Calu3 (cell line): ENCODE data around the gene DSG3. TPM values are rescaled to one million over a fixed set of nuclear protein-coding genes. Genes with fewer than 3 reads are reported as not detected.

Source experiments
- BruUV-seq: library from RNA; stranded (reverse); fragments of 400-500 nt; replicated peaks from 2 replicates; lab custom pipeline; 2021; lab: Mats Ljungman, UMichigan
- CTCF ChIA-PET: fragments of 300-600 bp; sonication (Branson Sonifier 250); formaldehyde crosslinking; loops from one replicate; lab custom pipeline; 2022; ENCODE audit warnings: antibody characterized with exemption; lab: Charles Lee
- DNase-seq: peaks from one replicate; pipeline ENCODE4 v3.0.0; 2022
- H3K27ac Mint-ChIP-seq: one replicate; pipeline ENCODE4 v1.8.0; 2022; ENCODE audit warnings: mixed read lengths; ENCODE audit not compliant: unreplicated experiment
- H3K27me3 Mint-ChIP-seq: one replicate; pipeline ENCODE4 v1.8.0; 2022; ENCODE audit warnings: mixed read lengths; ENCODE audit not compliant: unreplicated experiment
- H3K36me3 Mint-ChIP-seq: one replicate; pipeline ENCODE4 v1.8.0; 2022; ENCODE audit warnings: mild to moderate bottlenecking, moderate library complexity, mixed read lengths; ENCODE audit not compliant: insufficient read depth, unreplicated experiment
- H3K4me1 Mint-ChIP-seq: one replicate; pipeline ENCODE4 v1.8.0; 2022; ENCODE audit warnings: mild to moderate bottlenecking, low read depth, mixed read lengths; ENCODE audit not compliant: unreplicated experiment
- H3K4me3 Mint-ChIP-seq: one replicate; pipeline ENCODE4 v1.8.0; 2022; ENCODE audit warnings: mild to moderate bottlenecking, low read depth, moderate library complexity, mixed read lengths; ENCODE audit not compliant: unreplicated experiment
- H3K9me3 Mint-ChIP-seq: one replicate; pipeline ENCODE4 v1.8.0; 2022; ENCODE audit warnings: low read depth, mixed read lengths; ENCODE audit not compliant: unreplicated experiment
- CTCF ChIP-seq: fragments of 200-600 bp; IDR thresholded peaks from one replicate; pipeline ENCODE4 v1.8.0; 2022; ENCODE audit warnings: antibody characterized with exemption; ENCODE audit not compliant: unreplicated experiment
- intact Hi-C: fragments of 100-400 bp; cut with micrococcal nuclease; formaldehyde crosslinking; loops from one replicate; pipeline ENCODE4 v1.10.0; 2022; ENCODE audit not compliant: unreplicated experiment
- total RNA-seq: library from RNA; stranded (reverse); gene quantifications from 2 replicates; pipeline ENCODE4 v1.2.3, GENCODE V29; 2022

Gene DSG3
- total RNA-seq, 1 experiment from 2014 or later: 1.8 TPM

DNA sequence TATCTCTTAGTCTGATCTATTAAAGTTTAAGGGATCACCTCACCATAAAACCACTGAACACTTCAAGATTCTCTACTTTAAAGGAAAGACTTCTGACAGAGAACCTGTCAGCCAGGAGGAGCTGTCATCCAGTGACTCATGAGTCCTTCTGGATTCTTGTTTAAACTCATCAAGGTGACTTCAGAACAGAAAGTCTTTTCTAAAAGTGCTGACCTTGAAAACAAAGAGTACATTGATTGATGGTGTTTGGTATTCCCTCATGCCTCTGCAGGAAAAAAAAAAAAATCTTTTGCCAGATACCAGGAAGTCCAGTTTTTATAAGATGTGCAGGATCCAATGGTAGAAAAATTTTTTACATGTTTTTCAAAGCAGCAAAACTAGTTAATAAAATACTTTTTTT is 62.8 kb downstream of the DSG3 start:
- Mint-ChIP-seq H3K27me3 (no peaks in the 10 kb centered on the region), H3K4me1 (peaks cover 60% of the 10 kb centered on the region), H3K27ac (peak overlapping the region; percentile 99), H3K36me3 (peaks cover 31% of the 10 kb centered on the region), H3K4me3 (peak overlapping the region; percentile 10), H3K9me3 (no peaks in the 10 kb centered on the region)
- no peak for TF ChIP-seq CTCF
- intact Hi-C loops: loop anchor here (5.0 kb wide), 1 partner anchor 243 kb away; no protein-coding TSS in a partner anchor
- BruUV-seq: no TSS peak
- CTCF ChIA-PET: interaction anchor here (0.6 to 1.6 kb wide), 5 partner anchors 10 to 303 kb away, joined by 3 to 7 read pairs (median 3); no protein-coding TSS in a partner anchor
- DNase-seq: no peak

- Mint-ChIP-seq H3K4me1 (peaks cover 60% of the 10 kb centered on the region), H3K27ac (peak overlapping the region; percentile 99), H3K9me3 (no peaks in the 10 kb centered on the region), H3K27me3 (no peaks in the 10 kb centered on the region), H3K4me3 (peak overlapping the region; percentile 10), H3K36me3 (peaks cover 31% of the 10 kb centered on the region)
- no peak for TF ChIP-seq CTCF
- BruUV-seq: no TSS peak
- CTCF ChIA-PET: interaction anchor here (1.5 kb wide), 1 partner anchor 87 kb away, joined by 7 read pairs; no protein-coding TSS in a partner anchor
- intact Hi-C loops: loop anchor here (5.0 kb wide), 1 partner anchor 244 kb away; no protein-coding TSS in a partner anchor
- DNase-seq: no peak
Observed at GRCh38 chr18:31511098-31511497, 63.6 kb downstream of the DSG3 start.

GRCh38 chr18:31512203-31512764 is 64.7 kb downstream of the DSG3 start:
- no TSS peak for BruUV-seq
- TF ChIP-seq CTCF: no peak
- H3K27me3 Mint-ChIP-seq: no peaks in the 10 kb centered on the region
- H3K9me3 Mint-ChIP-seq: no peaks in the 10 kb centered on the region
- CTCF ChIA-PET: interaction anchor here (0.6 to 1.5 kb wide), 4 partner anchors 12 to 199 kb away, joined by 4 to 7 read pairs (median 4); no protein-coding TSS in a partner anchor
- peak; percentile 89 for DNase-seq
- H3K36me3 Mint-ChIP-seq: peaks cover 26% of the 10 kb centered on the region
- peak overlapping the region; percentile 58 for H3K4me3 Mint-ChIP-seq
- intact Hi-C loops: loop anchor here (2.0 to 5.0 kb wide), 2 partner anchors 23 to 245 kb away; no protein-coding TSS in a partner anchor
- H3K27ac Mint-ChIP-seq: peak overlapping the region; percentile 99
- peaks cover 60% of the 10 kb centered on the region for H3K4me1 Mint-ChIP-seq

DNA sequence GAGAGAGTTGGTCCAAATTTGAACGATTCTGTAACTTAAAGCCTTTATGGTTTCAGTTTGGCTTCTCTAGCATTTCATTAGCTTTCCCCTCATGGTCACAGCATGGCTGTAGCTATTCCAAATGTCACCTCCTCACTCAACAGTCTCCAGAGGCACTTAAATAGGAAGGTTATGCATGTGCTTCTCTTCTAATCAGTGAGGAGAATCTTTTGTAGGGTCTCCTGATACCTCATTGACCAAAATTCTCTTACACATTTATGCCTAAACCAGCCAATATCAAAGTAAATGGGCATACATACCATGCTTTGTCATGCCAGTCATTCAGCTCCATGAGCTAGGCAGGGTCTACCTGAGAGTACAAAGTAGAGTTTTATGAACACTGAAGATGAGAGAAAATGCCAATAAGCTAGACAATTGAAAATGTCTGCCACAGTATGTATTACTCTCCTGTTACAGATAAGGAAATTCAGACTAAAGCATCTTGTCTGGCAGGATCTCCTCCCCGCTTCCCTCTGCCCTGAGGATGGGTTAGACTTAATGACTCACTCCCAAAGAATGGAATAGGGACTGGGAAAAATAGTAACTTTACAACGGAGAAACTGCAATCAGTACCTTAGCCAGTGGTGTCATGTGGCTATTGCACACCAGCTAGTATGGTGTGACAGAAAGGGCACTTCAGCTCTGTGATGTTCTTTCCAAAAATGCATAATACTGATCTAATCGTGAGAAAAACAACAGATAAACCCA is 65.8 kb downstream of the DSG3 start:
- Mint-ChIP-seq H3K4me1 (peaks cover 59% of the 10 kb centered on the region), H3K36me3 (peaks cover 26% of the 10 kb centered on the region), H3K4me3 (peak overlapping the region; percentile 58), H3K27ac (peak overlapping the region; percentile 99), H3K9me3 (no peaks in the 10 kb centered on the region), H3K27me3 (no peaks in the 10 kb centered on the region)
- TF ChIP-seq CTCF: no peak
- intact Hi-C loops: loop anchor here (2.0 to 5.0 kb wide), 2 partner anchors 25 to 246 kb away; no protein-coding TSS in a partner anchor
- DNase-seq: no peak
- TSS peak; percentile 69 for BruUV-seq
- CTCF ChIA-PET: interaction anchor here (0.8 to 1.3 kb wide), 5 partner anchors 13 to 89 kb away, joined by 3 to 7 read pairs (median 4); no protein-coding TSS in a partner anchor
